Panc1 (cell line): ENCODE data around the gene ZFHX2. TPM values are rescaled to one million over a fixed set of nuclear protein-coding genes. Genes with fewer than 3 reads are reported as not detected.

Experiments
- ATAC-seq: fragments of 200-7000 bp; cut with Tn5 transposase; 2 replicates; pipeline ENCODE4 v1.9.1; 2020; ENCODE audit warnings: mild to moderate bottlenecking, moderate library complexity
- BruUV-seq: library from RNA; stranded (reverse); fragments of 400-500 nt; replicated peaks from 2 replicates; lab custom pipeline; 2021; lab: Mats Ljungman, UMichigan
- CTCF ChIA-PET: fragments of 300-600 bp; sonication (Branson Sonifier 250); formaldehyde crosslinking; loops from one replicate; lab custom pipeline; 2022; ENCODE audit warnings: antibody characterized with exemption; lab: Charles Lee
- POLR2A ChIA-PET: fragments of 300-600 bp; sonication (Branson Sonifier 250); formaldehyde crosslinking; loops from one replicate; lab custom pipeline; 2022; ENCODE audit warnings: antibody characterized with exemption; lab: Charles Lee
- DNase-seq: peaks from one replicate; pipeline ENCODE4 v3.0.0-alpha.2; 2010; ENCODE audit warnings: low read depth, low spot score
- H3K27ac ChIP-seq: 2 replicates; pipeline ENCODE4 v1.5.1; 2011; ENCODE audit warnings: mild to moderate bottlenecking, low read length, inconsistent platforms
- H3K27me3 ChIP-seq: fragments of 200-500 bp; sonication (Bioruptor generic); 2 replicates; pipeline ENCODE4 v1.6.0; 2014; ENCODE audit warnings: low read length, inconsistent platforms; ENCODE audit not compliant: control insufficient read depth, insufficient read depth
- H3K36me3 ChIP-seq: fragments of 200-500 bp; sonication (Bioruptor generic); 2 replicates; pipeline ENCODE4 v1.5.1; 2014; ENCODE audit warnings: inconsistent platforms, mild to moderate bottlenecking, low read length, moderate library complexity; ENCODE audit not compliant: control insufficient read depth, insufficient read depth
- H3K4me1 ChIP-seq: 2 replicates; pipeline ENCODE4 v1.5.1; 2011; ENCODE audit warnings: inconsistent platforms, mild to moderate bottlenecking, low read length, moderate library complexity; ENCODE audit not compliant: control insufficient read depth, insufficient read depth
- H3K4me3 ChIP-seq, 2 experiments: 2 replicates each; pipeline ENCODE4 v1.5.1; 2011 to 2012; ENCODE audit warnings: low read depth in 2 of 2, low read length in 2 of 2, mild to moderate bottlenecking in 2 of 2, inconsistent platforms in 1 of 2, moderate library complexity in 1 of 2
- H3K9me3 ChIP-seq: fragments of 200-500 bp; sonication (Bioruptor generic); 2 replicates; pipeline ENCODE4 v1.5.1; 2014; ENCODE audit warnings: low read depth, mild to moderate bottlenecking, inconsistent platforms, low read length, moderate library complexity; ENCODE audit not compliant: control insufficient read depth, insufficient read depth
- POLR2AphosphoS5 ChIP-seq: IDR thresholded peaks from 2 replicates; pipeline ENCODE4 v1.6.1; 2012; ENCODE audit warnings: mild to moderate bottlenecking, low read depth, low read length, moderate library complexity
- SIN3A ChIP-seq: IDR thresholded peaks from 2 replicates; pipeline ENCODE4 v1.6.1; 2012; ENCODE audit warnings: low read depth, mild to moderate bottlenecking, low read length, moderate library complexity, borderline replicate concordance; ENCODE audit not compliant: insufficient read depth
- TCF7L2 ChIP-seq: IDR thresholded peaks from 2 replicates; pipeline ENCODE4 v1.6.1; 2011; ENCODE audit warnings: mild to moderate bottlenecking, low read depth, low read length, inconsistent platforms
- in situ Hi-C: cut with HindIII; loops from 2 replicates; pipeline ENCODE4 v1.10.0; 2016; ENCODE audit warnings: low sequenced_read_pairs, low pct_unique_long_range_greater_than_20kb
- intact Hi-C: fragments of 100-400 bp; cut with micrococcal nuclease; formaldehyde crosslinking; loops from one replicate; pipeline ENCODE4 v1.10.0; 2022; ENCODE audit not compliant: unreplicated experiment
- total RNA-seq: library from RNA; stranded (reverse); gene quantifications from one replicate; pipeline ENCODE4 v1.2.1, GENCODE V29; 2021; ENCODE audit not compliant: unreplicated experiment
- TF ChIP-seq, protein P1 (sequence below), 2 experiments: IDR thresholded peaks; 2 replicates each; pipeline ENCODE4 v1.6.1; 2011 to 2012; ENCODE audit warnings: low read depth in 2 of 2, control low read depth in 1 of 2, low read length in 1 of 2, mild to moderate bottlenecking in 1 of 2, moderate library complexity in 1 of 2; ENCODE audit not compliant: insufficient read depth in 1 of 2
- TF ChIP-seq, protein P2 (sequence below): fragments of 450-650 bp; IDR thresholded peaks from 2 replicates; pipeline ENCODE4 v1.5.1; 2017; ENCODE audit warnings: mild to moderate bottlenecking

Gene ZFHX2
- total RNA-seq, 1 experiment from 2014 or later, result 2.4 TPM

DNA sequence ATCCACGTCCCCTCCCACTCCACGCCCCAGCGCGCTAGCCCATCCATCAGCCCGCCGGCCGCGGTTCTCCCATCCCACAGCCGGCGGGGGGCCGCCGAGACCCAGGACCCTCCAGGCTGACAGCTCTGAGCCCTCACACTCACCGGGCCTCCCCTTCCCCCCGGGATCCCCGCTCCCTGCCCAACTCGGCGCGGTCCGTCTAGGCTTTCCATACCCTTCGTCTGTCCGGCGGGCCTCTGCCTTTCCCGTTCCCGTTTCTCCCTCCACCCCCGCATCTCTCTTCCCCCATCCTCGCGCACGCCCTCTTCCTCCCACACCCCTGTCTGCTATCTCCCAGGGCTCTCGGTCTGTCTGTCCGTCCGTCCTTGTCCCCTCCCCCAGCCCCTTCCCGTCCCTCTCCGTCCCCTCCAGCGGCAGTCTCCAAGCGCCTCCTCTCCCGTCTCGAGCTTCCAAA lies 726 bp downstream of the ZFHX2 start:
- Histone ChIP-seq H3K9me3 (no peaks in the 10 kb centered on the region), H3K36me3 (peaks cover 3% of the 10 kb centered on the region; the same call in 1 of the 2 replicates), H3K27me3 (no peaks in the 10 kb centered on the region), H3K4me3 (peak overlapping the region; percentile 71 to 80), H3K4me1 (no peaks in the 10 kb centered on the region), H3K27ac (peak overlapping the region; percentile 75)
- in situ Hi-C loops (no loop called here), intact Hi-C loops (loop anchor here (10.0 kb wide), 1 partner anchor 226 kb away; the partner anchor contains the start of gene PABPN1)
- no TSS peak for BruUV-seq
- CTCF ChIA-PET, result no interaction called here
- TF ChIP-seq, protein P1, sequence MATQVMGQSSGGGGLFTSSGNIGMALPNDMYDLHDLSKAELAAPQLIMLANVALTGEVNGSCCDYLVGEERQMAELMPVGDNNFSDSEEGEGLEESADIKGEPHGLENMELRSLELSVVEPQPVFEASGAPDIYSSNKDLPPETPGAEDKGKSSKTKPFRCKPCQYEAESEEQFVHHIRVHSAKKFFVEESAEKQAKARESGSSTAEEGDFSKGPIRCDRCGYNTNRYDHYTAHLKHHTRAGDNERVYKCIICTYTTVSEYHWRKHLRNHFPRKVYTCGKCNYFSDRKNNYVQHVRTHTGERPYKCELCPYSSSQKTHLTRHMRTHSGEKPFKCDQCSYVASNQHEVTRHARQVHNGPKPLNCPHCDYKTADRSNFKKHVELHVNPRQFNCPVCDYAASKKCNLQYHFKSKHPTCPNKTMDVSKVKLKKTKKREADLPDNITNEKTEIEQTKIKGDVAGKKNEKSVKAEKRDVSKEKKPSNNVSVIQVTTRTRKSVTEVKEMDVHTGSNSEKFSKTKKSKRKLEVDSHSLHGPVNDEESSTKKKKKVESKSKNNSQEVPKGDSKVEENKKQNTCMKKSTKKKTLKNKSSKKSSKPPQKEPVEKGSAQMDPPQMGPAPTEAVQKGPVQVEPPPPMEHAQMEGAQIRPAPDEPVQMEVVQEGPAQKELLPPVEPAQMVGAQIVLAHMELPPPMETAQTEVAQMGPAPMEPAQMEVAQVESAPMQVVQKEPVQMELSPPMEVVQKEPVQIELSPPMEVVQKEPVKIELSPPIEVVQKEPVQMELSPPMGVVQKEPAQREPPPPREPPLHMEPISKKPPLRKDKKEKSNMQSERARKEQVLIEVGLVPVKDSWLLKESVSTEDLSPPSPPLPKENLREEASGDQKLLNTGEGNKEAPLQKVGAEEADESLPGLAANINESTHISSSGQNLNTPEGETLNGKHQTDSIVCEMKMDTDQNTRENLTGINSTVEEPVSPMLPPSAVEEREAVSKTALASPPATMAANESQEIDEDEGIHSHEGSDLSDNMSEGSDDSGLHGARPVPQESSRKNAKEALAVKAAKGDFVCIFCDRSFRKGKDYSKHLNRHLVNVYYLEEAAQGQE (IDR thresholded peaks at IDR 0.05; ENCODE audit: insufficient read depth in 1 of 2, low read depth in 2 of 2, low read length in 1 of 2), result no peak
- no peak for TF ChIP-seq SIN3A
- no peak for TF ChIP-seq POLR2AphosphoS5
- TF ChIP-seq, protein P2, sequence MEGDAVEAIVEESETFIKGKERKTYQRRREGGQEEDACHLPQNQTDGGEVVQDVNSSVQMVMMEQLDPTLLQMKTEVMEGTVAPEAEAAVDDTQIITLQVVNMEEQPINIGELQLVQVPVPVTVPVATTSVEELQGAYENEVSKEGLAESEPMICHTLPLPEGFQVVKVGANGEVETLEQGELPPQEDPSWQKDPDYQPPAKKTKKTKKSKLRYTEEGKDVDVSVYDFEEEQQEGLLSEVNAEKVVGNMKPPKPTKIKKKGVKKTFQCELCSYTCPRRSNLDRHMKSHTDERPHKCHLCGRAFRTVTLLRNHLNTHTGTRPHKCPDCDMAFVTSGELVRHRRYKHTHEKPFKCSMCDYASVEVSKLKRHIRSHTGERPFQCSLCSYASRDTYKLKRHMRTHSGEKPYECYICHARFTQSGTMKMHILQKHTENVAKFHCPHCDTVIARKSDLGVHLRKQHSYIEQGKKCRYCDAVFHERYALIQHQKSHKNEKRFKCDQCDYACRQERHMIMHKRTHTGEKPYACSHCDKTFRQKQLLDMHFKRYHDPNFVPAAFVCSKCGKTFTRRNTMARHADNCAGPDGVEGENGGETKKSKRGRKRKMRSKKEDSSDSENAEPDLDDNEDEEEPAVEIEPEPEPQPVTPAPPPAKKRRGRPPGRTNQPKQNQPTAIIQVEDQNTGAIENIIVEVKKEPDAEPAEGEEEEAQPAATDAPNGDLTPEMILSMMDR, result no peak
- no peak for TF ChIP-seq TCF7L2
- ATAC-seq (0 out of 2 replicates have a peak, but pooled peaks have one; percentile 13), DNase-seq (no peak)
- POLR2A ChIA-PET, result no interaction called here

DNA sequence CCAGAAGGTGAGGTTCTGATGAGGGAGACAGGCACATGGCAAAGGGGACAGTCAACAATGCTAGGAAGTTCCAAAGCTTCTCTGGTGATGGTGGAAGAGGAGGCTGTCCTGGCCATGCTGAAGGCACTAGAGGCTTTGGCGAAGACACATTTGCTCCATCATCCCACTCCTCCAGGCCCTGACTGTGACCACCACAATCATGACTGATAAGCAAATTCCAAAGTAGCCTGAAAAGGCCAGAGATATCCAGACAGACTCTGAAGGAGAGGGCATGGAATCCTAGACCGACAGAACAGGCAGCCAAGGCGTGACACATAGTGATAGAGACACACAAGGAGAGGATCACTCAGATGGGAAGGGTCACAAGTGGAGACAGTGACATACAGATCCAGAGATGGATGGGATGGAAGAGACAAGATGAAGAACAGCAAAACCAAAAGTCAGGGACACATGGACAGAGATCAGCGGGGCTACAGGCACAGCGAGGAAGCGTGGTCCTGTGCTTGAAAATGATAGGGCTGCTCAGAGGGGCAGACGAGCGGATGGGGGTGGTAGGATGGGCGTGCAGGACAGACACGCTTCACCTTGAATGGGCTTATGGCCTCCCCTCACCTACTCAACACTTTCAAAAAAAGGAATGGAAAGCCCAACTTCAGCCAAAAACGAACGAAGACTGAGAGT lies 1.3 kb downstream of the ZFHX2 start:
- Histone ChIP-seq H3K27ac (no peak overlapping the region), H3K4me3 (peak overlapping the region; percentile 71 to 80), H3K36me3 (peaks cover 3% of the 10 kb centered on the region; the same call in 1 of the 2 replicates), H3K27me3 (no peaks in the 10 kb centered on the region), H3K9me3 (no peaks in the 10 kb centered on the region), H3K4me1 (no peaks in the 10 kb centered on the region)
- ATAC-seq (no peak), DNase-seq (no peak)
- intact Hi-C loops, result loop anchor here (10.0 kb wide), 1 partner anchor 225 kb away; the partner anchor contains the start of gene PABPN1
- ChIA-PET CTCF (no interaction called here), POLR2A (no interaction called here)
- BruUV-seq, result no TSS peak
- TF ChIP-seq, protein P1 (IDR thresholded peaks at IDR 0.05; ENCODE audit: insufficient read depth in 1 of 2, low read depth in 2 of 2, low read length in 1 of 2), result no peak
- TF ChIP-seq POLR2AphosphoS5 (no peak), TCF7L2 (no peak), SIN3A (no peak)
- TF ChIP-seq, protein P2, result no peak
- in situ Hi-C loops, result no loop called here
